Measurements from ENCODE around the gene ANKS3. TPM values are rescaled to one million over a fixed set of nuclear protein-coding genes. Genes with fewer than 3 reads are reported as not detected.

Gene ANKS3
- total RNA-seq, 1 donor, result 39.4 TPM

DNA sequence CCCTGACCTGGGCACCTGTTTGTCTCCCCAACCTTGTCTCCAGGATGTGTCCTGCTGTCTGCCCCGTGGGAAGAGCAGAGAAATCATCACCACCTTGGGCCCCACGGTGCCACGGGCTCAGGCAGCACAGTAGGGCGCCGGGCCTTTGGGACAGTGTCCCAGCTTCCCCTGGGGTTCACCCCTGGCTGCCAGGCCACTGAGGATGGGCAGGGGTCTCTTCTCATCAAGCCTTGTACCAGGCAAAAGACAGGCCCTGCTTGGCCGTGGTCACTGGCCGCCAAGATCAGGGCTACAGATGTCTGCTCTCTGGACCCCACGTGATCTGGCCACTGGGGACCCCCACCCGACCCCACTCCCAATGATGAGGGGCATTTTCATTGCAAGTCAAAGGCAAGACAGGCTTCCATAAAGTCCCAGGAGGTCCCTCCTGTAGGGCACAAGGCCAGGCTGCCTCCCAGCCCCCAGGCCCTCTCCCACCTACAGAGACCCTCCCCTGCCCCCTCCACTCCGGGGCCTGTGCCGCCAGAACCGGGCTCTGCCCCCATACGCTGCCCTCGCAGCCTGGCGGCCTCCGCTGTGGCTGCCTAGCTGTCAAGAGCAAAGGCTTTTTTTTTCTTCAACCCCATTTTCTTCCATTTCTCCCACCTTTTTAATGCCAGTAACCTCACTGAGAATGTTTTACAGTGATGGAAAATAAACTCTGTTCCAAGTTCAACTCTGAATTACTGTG, 14.8 kb upstream of the ANKS3 start:
- H3K27me3 ChIP-seq (ENCODE audit: insufficient read depth, low read length), result no peaks in the 10 kb centered on the region
- H3K9me3 ChIP-seq (ENCODE audit: low read depth, low read length), result no peaks in the 10 kb centered on the region
- H2AFZ ChIP-seq (ENCODE audit: low read length), result no peak overlapping the region
- peak; percentile 48 for DNase-seq (ENCODE audit: insufficient read length, low spot score, missing footprints)
- H3K4me1 ChIP-seq (ENCODE audit: insufficient read depth, low read length), result no peaks in the 10 kb centered on the region
- H3K36me3 ChIP-seq (ENCODE audit: insufficient read depth, low read length), result peaks cover 17% of the 10 kb centered on the region
- H3K27ac ChIP-seq (ENCODE audit: low read depth, low read length), result no peak overlapping the region
- H3K4me3 ChIP-seq (ENCODE audit: insufficient read depth, low read length), result no peak overlapping the region
- TF ChIP-seq, protein P1, sequence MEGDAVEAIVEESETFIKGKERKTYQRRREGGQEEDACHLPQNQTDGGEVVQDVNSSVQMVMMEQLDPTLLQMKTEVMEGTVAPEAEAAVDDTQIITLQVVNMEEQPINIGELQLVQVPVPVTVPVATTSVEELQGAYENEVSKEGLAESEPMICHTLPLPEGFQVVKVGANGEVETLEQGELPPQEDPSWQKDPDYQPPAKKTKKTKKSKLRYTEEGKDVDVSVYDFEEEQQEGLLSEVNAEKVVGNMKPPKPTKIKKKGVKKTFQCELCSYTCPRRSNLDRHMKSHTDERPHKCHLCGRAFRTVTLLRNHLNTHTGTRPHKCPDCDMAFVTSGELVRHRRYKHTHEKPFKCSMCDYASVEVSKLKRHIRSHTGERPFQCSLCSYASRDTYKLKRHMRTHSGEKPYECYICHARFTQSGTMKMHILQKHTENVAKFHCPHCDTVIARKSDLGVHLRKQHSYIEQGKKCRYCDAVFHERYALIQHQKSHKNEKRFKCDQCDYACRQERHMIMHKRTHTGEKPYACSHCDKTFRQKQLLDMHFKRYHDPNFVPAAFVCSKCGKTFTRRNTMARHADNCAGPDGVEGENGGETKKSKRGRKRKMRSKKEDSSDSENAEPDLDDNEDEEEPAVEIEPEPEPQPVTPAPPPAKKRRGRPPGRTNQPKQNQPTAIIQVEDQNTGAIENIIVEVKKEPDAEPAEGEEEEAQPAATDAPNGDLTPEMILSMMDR (IDR thresholded peaks at IDR 0.05; ENCODE audit: extremely low read depth, low read depth, low read length), result no peak
- H3K4me2 ChIP-seq (ENCODE audit: insufficient read depth, low read length), result no peak overlapping the region
- no peaks in the 10 kb centered on the region for H3K79me2 ChIP-seq (ENCODE audit: insufficient read depth, low read length)
- H4K20me1 ChIP-seq (ENCODE audit: insufficient read depth, low read length), result peaks cover 6% of the 10 kb centered on the region

DNA sequence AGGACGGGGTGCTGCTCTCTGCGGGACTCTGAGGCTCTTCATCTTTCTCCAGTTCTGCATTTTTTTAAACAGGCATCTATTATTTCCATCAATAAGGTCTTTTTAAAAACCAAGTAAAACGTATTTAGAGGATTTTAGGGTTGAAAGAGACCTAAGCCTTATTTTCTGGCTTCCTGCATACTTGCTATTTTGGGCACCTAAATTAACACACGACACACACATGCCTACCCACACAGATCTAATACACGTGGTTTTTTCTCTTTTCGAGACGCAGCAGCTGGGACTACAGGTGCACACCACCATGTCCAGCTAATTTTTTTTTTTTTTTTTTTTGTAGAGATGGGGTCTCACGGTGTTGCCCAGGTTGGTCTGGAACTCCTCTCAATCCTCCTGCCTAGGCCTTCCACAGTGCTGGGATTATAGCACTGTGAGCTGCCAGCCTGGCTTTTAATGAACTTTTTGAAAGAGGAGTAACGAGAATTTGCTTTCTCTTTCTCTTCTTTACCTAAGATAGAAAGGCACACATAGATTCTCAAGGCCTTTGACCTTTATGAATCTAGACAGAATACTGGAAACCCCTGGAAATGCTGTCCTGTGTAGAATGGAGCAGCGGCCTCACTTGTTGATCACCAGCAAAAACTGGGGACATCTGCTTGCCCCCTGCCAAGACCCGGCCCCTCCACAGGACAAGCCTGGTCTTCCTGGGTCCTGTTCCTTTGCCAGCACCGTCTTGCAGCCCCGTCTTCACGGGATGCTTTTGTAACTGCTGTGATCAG, 14.0 kb upstream of the ANKS3 start:
- Histone ChIP-seq H3K36me3 (ENCODE audit: insufficient read depth, low read length) (peaks cover 13% of the 10 kb centered on the region), H4K20me1 (ENCODE audit: insufficient read depth, low read length) (no peaks in the 10 kb centered on the region), H2AFZ (ENCODE audit: low read length) (no peak overlapping the region), H3K9me3 (ENCODE audit: low read depth, low read length) (no peaks in the 10 kb centered on the region), H3K4me1 (ENCODE audit: insufficient read depth, low read length) (no peaks in the 10 kb centered on the region), H3K27ac (ENCODE audit: low read depth, low read length) (no peak overlapping the region), H3K79me2 (ENCODE audit: insufficient read depth, low read length) (no peaks in the 10 kb centered on the region), H3K4me2 (ENCODE audit: insufficient read depth, low read length) (no peak overlapping the region), H3K27me3 (ENCODE audit: insufficient read depth, low read length) (no peaks in the 10 kb centered on the region), H3K4me3 (ENCODE audit: insufficient read depth, low read length) (no peak overlapping the region)
- TF ChIP-seq, protein P1 (IDR thresholded peaks at IDR 0.05; ENCODE audit: extremely low read depth, low read depth, low read length), result no peak
- DNase-seq (ENCODE audit: insufficient read length, low spot score, missing footprints), result peak; percentile 68

DNA sequence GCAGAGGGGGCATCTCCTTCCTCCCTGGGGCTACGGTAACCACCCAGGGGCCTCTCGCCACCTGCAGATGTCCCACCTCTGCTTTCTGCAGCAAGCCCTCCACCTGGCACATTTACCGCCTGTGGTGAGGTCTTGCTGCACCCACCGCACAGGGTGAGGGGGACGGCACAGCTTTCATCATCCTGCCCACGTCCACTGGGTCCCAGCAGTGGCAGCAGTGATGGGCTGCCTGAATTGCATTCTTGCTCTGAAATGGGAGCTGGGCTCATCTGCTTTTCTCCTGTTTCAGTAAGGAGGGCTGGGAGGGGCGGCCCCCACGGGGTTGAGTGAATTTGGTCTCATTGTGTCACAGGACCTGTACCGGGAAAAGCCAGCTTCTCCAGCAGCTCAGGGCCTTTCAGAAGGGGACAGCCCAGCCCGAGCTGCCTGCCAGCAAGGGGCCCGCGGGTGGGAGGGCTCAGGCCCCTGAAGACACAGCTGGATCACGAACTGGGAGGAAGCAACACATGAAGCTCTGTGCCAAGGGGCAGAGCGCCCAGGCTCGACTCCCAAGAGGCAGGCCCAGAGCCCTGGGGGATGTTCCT, 13.0 kb upstream of the ANKS3 start:
- Histone ChIP-seq H3K9me3 (ENCODE audit: low read depth, low read length) (no peaks in the 10 kb centered on the region), H3K4me1 (ENCODE audit: insufficient read depth, low read length) (no peaks in the 10 kb centered on the region), H3K27ac (ENCODE audit: low read depth, low read length) (no peak overlapping the region), H3K36me3 (ENCODE audit: insufficient read depth, low read length) (peaks cover 8% of the 10 kb centered on the region), H3K4me2 (ENCODE audit: insufficient read depth, low read length) (no peak overlapping the region), H3K79me2 (ENCODE audit: insufficient read depth, low read length) (no peaks in the 10 kb centered on the region), H3K4me3 (ENCODE audit: insufficient read depth, low read length) (no peak overlapping the region), H2AFZ (ENCODE audit: low read length) (no peak overlapping the region), H3K27me3 (ENCODE audit: insufficient read depth, low read length) (no peaks in the 10 kb centered on the region), H4K20me1 (ENCODE audit: insufficient read depth, low read length) (no peaks in the 10 kb centered on the region)
- TF ChIP-seq, protein P1 (IDR thresholded peaks at IDR 0.05; ENCODE audit: extremely low read depth, low read depth, low read length), result no peak
- DNase-seq (ENCODE audit: insufficient read length, low spot score, missing footprints), result peak; percentile 82

DNA sequence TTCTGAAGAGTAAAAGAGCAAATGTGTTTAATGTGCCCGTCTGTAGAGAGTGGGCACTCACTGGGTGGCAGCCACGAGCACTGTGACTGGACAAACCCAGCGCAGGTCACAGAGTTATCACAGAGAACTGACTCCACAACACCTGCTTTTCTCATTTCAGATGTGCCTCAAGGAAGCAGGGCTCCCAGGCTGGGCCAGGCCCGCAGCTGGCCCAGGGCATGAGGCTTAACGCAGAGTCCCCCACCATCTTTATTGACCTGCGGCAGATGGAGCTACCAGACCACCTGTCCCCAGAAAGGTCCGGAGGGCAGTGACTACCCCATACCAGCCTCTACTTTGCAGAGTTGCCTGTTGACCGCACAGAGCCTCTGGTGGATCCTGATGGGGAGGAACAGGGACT, 12.1 kb upstream of the ANKS3 start:
- TF ChIP-seq, protein P1 (IDR thresholded peaks at IDR 0.05; ENCODE audit: extremely low read depth, low read depth, low read length), result no peak
- no peaks in the 10 kb centered on the region for H4K20me1 ChIP-seq (ENCODE audit: insufficient read depth, low read length)
- H3K27ac ChIP-seq (ENCODE audit: low read depth, low read length), result no peak overlapping the region
- H3K4me2 ChIP-seq (ENCODE audit: insufficient read depth, low read length), result no peak overlapping the region
- H3K79me2 ChIP-seq (ENCODE audit: insufficient read depth, low read length), result no peaks in the 10 kb centered on the region
- H3K4me3 ChIP-seq (ENCODE audit: insufficient read depth, low read length), result no peak overlapping the region
- H3K36me3 ChIP-seq (ENCODE audit: insufficient read depth, low read length), result peaks cover 5% of the 10 kb centered on the region
- no peaks in the 10 kb centered on the region for H3K4me1 ChIP-seq (ENCODE audit: insufficient read depth, low read length)
- H2AFZ ChIP-seq (ENCODE audit: low read length), result no peak overlapping the region
- peak; percentile 22 for DNase-seq (ENCODE audit: insufficient read length, low spot score, missing footprints)
- H3K9me3 ChIP-seq (ENCODE audit: low read depth, low read length), result no peaks in the 10 kb centered on the region
- H3K27me3 ChIP-seq (ENCODE audit: insufficient read depth, low read length), result no peaks in the 10 kb centered on the region
